B cell (primary cell): ENCODE data around the gene SPOCK3. TPM values are rescaled to one million over a fixed set of nuclear protein-coding genes. Genes with fewer than 3 reads are reported as not detected.

Experiments used
- ATAC-seq: fragments of 200-7000 bp; cut with Tn5 transposase; one replicate; pipeline ENCODE4 v1.10.0; 2021; ENCODE audit warnings: low read depth, mild to moderate bottlenecking, moderate number of reproducible peaks, moderate library complexity
- CTCF ChIA-PET: fragments of 350-600 bp; sonication (Branson Sonifier 250); formaldehyde crosslinking; loops from one replicate; lab custom pipeline; 2021; ENCODE audit warnings: antibody characterized with exemption, inconsistent platforms; lab: Charles Lee
- POLR2A ChIA-PET: fragments of 350-600 bp; sonication (Branson Sonifier 250); formaldehyde crosslinking; loops from one replicate; lab custom pipeline; 2021; ENCODE audit warnings: antibody characterized with exemption; lab: Charles Lee
- DNase-seq: peaks from one replicate; pipeline ENCODE4 v3.0.0; 2013
- H2AFZ ChIP-seq: 2 replicates; pipeline ENCODE4 v1.6.1; 2012; ENCODE audit warnings: mild to moderate bottlenecking, low read depth, low read length; ENCODE audit not compliant: insufficient read depth, poor library complexity, severe bottlenecking
- H3K27ac ChIP-seq, 2 donors: 1 replicate in 1 of 2; 2 replicates in 1 of 2; pipeline ENCODE4 v1.5.1; 2012 to 2013; ENCODE audit warnings: low read length in 2 of 2, mild to moderate bottlenecking in 2 of 2, moderate library complexity in 1 of 2
- H3K27me3 ChIP-seq, 4 experiments: fragments of 200-600 bp in 1 of 4; sonication (generic) in 1 of 4; replicated peaks in 1 of 4; 1 replicate in 2 of 4; 2 replicates in 2 of 4; pipeline versions ENCODE4 v1.6.1 to v1.7.0; 2013 to 2016; ENCODE audit warnings: low read length in 3 of 4, mild to moderate bottlenecking in 2 of 4, mixed read lengths in 1 of 4, moderate library complexity in 1 of 4; ENCODE audit not compliant: insufficient read depth in 4 of 4, control insufficient read depth in 3 of 4; ENCODE audit errors: control extremely low read depth in 1 of 4
- H3K36me3 ChIP-seq, 2 experiments: replicated peaks in 1 of 2; 1 replicate in 1 of 2; 2 replicates in 1 of 2; pipeline versions ENCODE4 v1.6.1 to v1.7.1; 2013; ENCODE audit warnings: low read length in 1 of 2; ENCODE audit not compliant: insufficient read depth in 2 of 2, control insufficient read depth in 1 of 2; ENCODE audit errors: control extremely low read depth in 1 of 2, extremely low read depth in 1 of 2
- H3K4me1 ChIP-seq, 2 donors: fragments of 200-600 bp in 1 of 2; sonication (generic) in 1 of 2; 1 replicate in 1 of 2; 2 replicates in 1 of 2; pipeline versions ENCODE4 v1.5.1 to v1.6.1; 2013 to 2017; ENCODE audit warnings: low read length in 2 of 2; ENCODE audit not compliant: control insufficient read depth in 2 of 2, insufficient read depth in 2 of 2
- H3K4me2 ChIP-seq: replicated peaks from 2 replicates; pipeline ENCODE3; 2012; ENCODE audit warnings: mild to moderate bottlenecking, low read depth, low read length; ENCODE audit not compliant: poor library complexity, severe bottlenecking
- H3K4me3 ChIP-seq, 5 experiments: fragments of 200-600 bp in 1 of 5; sonication (generic) in 1 of 5; 1 replicate in 3 of 5; 2 replicates in 2 of 5; pipeline versions ENCODE4 v1.5.1 to v1.7.0; 2011 to 2016; ENCODE audit warnings: low read length in 4 of 5, mild to moderate bottlenecking in 4 of 5, low read depth in 2 of 5, control low read depth in 1 of 5, moderate library complexity in 1 of 5; ENCODE audit not compliant: insufficient read depth in 1 of 5; ENCODE audit errors: control extremely low read depth in 1 of 5, extremely low read depth in 1 of 5
- H3K79me2 ChIP-seq: fragments of 200-600 bp; sonication (generic); one replicate; pipeline ENCODE4 v1.6.0; 2016; ENCODE audit warnings: low read length; ENCODE audit not compliant: control insufficient read depth, insufficient read depth
- H3K9ac ChIP-seq: fragments of 200-600 bp; sonication (generic); 2 replicates; pipeline ENCODE4 v1.6.1; 2017; ENCODE audit warnings: mild to moderate bottlenecking, low read length, moderate library complexity
- H3K9me3 ChIP-seq, 3 donors: one replicate each; pipeline versions ENCODE4 v1.6.1 to v1.7.1; 2013; ENCODE audit warnings: low read length in 2 of 3; ENCODE audit not compliant: control insufficient read depth in 2 of 3, insufficient read depth in 1 of 3; ENCODE audit errors: control extremely low read depth in 1 of 3
- H4K20me1 ChIP-seq: 2 replicates; pipeline ENCODE4 v1.6.0; 2012; ENCODE audit warnings: mild to moderate bottlenecking, low read length; ENCODE audit not compliant: insufficient read depth, control insufficient read depth, poor library complexity, severe bottlenecking
- H3K27ac Mint-ChIP-seq: one replicate; pipeline ENCODE4 v1.8.0; 2021; ENCODE audit warnings: mixed read lengths
- H3K27me3 Mint-ChIP-seq: one replicate; pipeline ENCODE4 v1.8.0; 2021; ENCODE audit warnings: mixed read lengths
- H3K4me1 Mint-ChIP-seq: one replicate; pipeline ENCODE4 v1.8.0; 2021; ENCODE audit warnings: mixed read lengths
- H3K4me3 Mint-ChIP-seq: one replicate; pipeline ENCODE4 v1.8.0; 2021; ENCODE audit warnings: mixed read lengths
- H3K9me3 Mint-ChIP-seq: one replicate; pipeline ENCODE4 v1.8.0; 2022; ENCODE audit warnings: mixed read lengths; ENCODE audit not compliant: insufficient read depth
- EZH2 ChIP-seq: IDR thresholded peaks from 2 replicates; pipeline ENCODE4 v1.6.1; 2012; ENCODE audit warnings: borderline replicate concordance, low read depth, mild to moderate bottlenecking, moderate library complexity, low read length; ENCODE audit not compliant: insufficient read depth, poor library complexity, severe bottlenecking
- WGBS: methylation state at CpG from one replicate; pipeline ENCODE4 v1.1.5; 2013; ENCODE audit warnings: missing lambda C conversion rate; ENCODE audit not compliant: insufficient coverage; 5-methylcytosine and 5-hydroxymethylcytosine counted together
- intact Hi-C: fragments of 100-400 bp; cut with micrococcal nuclease; formaldehyde crosslinking; loops from one replicate; pipeline ENCODE4 v1.10.0; 2022
- polyA plus RNA-seq: library from polyadenylated mRNA; depleted of rRNA; stranded (reverse); fragments of >200 nt; gene quantifications from 2 replicates; pipeline ENCODE4 v1.2.3, GENCODE V29; 2012
- total RNA-seq, 2 donors: library from RNA; stranded (reverse); fragments of 120-200 nt in 1 of 2; gene quantifications; 1 replicate in 1 of 2; 2 replicates in 1 of 2; pipeline versions ENCODE4 v1.2.3 to v1.2.4, GENCODE V29; 2013 to 2022
- TF ChIP-seq, protein P1 (sequence below): fragments of 200-600 bp; IDR thresholded peaks from one replicate; pipeline ENCODE4 v1.8.0; 2022; ENCODE audit warnings: antibody characterized with exemption, mild to moderate bottlenecking

The SPOCK3 gene
- total and polyA plus RNA-seq, 2 donors (not counting 1 experiment from before 2014, with no cell fraction given): not detected

GRCh38 chr4:167105857-167106256 is 128.4 kb downstream of the SPOCK3 start:
- Histone ChIP-seq H3K36me3 (no peaks in the 10 kb centered on the region), H3K4me3 (no peak overlapping the region), H3K27me3 (no peaks in the 10 kb centered on the region), H3K9ac (no peak overlapping the region), H3K27ac (no peak overlapping the region), H2AFZ (no peak overlapping the region), H3K4me1 (no peaks in the 10 kb centered on the region), H3K4me2 (no peak overlapping the region), H3K79me2 (no peaks in the 10 kb centered on the region), H3K9me3 (peaks cover 0 to 12% (median 1%) of the 10 kb centered on the region in 3 donors), H4K20me1 (no peaks in the 10 kb centered on the region)
- ATAC-seq: no peak
- no peaks in the 10 kb centered on the region for H3K27me3 Mint-ChIP-seq
- no peak for DNase-seq
- TF ChIP-seq EZH2: no peak
- TF ChIP-seq, protein P1, sequence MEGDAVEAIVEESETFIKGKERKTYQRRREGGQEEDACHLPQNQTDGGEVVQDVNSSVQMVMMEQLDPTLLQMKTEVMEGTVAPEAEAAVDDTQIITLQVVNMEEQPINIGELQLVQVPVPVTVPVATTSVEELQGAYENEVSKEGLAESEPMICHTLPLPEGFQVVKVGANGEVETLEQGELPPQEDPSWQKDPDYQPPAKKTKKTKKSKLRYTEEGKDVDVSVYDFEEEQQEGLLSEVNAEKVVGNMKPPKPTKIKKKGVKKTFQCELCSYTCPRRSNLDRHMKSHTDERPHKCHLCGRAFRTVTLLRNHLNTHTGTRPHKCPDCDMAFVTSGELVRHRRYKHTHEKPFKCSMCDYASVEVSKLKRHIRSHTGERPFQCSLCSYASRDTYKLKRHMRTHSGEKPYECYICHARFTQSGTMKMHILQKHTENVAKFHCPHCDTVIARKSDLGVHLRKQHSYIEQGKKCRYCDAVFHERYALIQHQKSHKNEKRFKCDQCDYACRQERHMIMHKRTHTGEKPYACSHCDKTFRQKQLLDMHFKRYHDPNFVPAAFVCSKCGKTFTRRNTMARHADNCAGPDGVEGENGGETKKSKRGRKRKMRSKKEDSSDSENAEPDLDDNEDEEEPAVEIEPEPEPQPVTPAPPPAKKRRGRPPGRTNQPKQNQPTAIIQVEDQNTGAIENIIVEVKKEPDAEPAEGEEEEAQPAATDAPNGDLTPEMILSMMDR: no peak
- intact Hi-C loops: no loop called here
- no peak overlapping the region for H3K27ac Mint-ChIP-seq
- ChIA-PET POLR2A (no interaction called here), CTCF (no interaction called here)
- no peak overlapping the region for H3K4me3 Mint-ChIP-seq
- no peaks in the 10 kb centered on the region for H3K4me1 Mint-ChIP-seq
- H3K9me3 Mint-ChIP-seq: peaks cover 3% of the 10 kb centered on the region

- Histone ChIP-seq H2AFZ (no peak overlapping the region), H3K27ac (no peak overlapping the region), H3K27me3 (no peaks in the 10 kb centered on the region), H3K36me3 (no peaks in the 10 kb centered on the region), H3K9me3 (peaks cover 0 to 12% (median 1%) of the 10 kb centered on the region in 3 donors), H4K20me1 (no peaks in the 10 kb centered on the region), H3K4me2 (no peak overlapping the region), H3K9ac (no peak overlapping the region), H3K4me3 (no peak overlapping the region), H3K79me2 (no peaks in the 10 kb centered on the region), H3K4me1 (no peaks in the 10 kb centered on the region)
- no peak for DNase-seq
- H3K4me3 Mint-ChIP-seq: no peak overlapping the region
- CTCF ChIA-PET: no interaction called here
- peaks cover 3% of the 10 kb centered on the region for H3K9me3 Mint-ChIP-seq
- H3K4me1 Mint-ChIP-seq: no peaks in the 10 kb centered on the region
- 94% methylated on average over 3 of the region's 5 CpGs for WGBS
- intact Hi-C loops: no loop called here
- H3K27me3 Mint-ChIP-seq: no peaks in the 10 kb centered on the region
- POLR2A ChIA-PET: no interaction called here
- ATAC-seq: no peak
- H3K27ac Mint-ChIP-seq: no peak overlapping the region
- TF ChIP-seq, protein P1: no peak
- no peak for TF ChIP-seq EZH2
Measured at GRCh38 chr4:167102475-167102874, 131.8 kb downstream of the SPOCK3 start.
